ENCODE results near the gene OR4S2. TPM values are rescaled to one million over a fixed set of nuclear protein-coding genes. Genes with fewer than 3 reads are reported as not detected.

The OR4S2 gene
- total and polyA plus RNA-seq, 2 donors (not counting 1 experiment from before 2014, with no cell fraction given): not detected

DNA sequence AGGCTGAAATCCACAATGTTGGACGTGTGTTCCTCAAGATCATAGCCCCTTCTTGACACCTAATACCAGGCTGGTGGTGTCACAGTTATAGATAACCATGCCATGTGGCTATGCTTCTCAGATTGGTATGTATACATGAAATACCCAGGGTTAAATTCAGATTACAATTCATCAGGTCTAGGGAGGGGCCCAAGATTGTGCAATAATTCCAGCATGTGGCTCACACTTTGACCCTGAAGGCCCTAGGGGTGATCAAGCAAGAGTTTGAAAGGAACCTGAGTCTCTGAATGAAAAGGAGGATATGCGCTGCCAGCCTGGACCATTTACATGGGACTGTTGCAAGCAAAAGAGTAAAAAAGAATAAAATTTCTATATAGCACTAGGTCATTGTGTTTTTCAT lies 21.2 kb downstream of the OR4S2 start:
- H3K4me3 ChIP-seq (replicated peaks in 1 of 4; ENCODE audit: control extremely low read depth in 1 of 4, insufficient read depth in 1 of 4, low read depth in 3 of 4, low read length in 4 of 4): no peak overlapping the region
- H3K4me2 ChIP-seq (ENCODE audit: extremely low read depth, insufficient read depth, low read length): no peak overlapping the region
- H3K27me3 ChIP-seq (ENCODE audit: control insufficient read depth, insufficient read depth, low read length): no peaks in the 10 kb centered on the region
- H3K27ac ChIP-seq (ENCODE audit: insufficient read depth, low read length): no peak overlapping the region
- H3K9me3 ChIP-seq (ENCODE audit: control insufficient read depth, insufficient read depth, low read depth, low read length): no peaks in the 10 kb centered on the region
- no peaks in the 10 kb centered on the region for H4K20me1 ChIP-seq (ENCODE audit: control insufficient read depth, extremely low read depth, insufficient read depth, low read length)
- H3K9ac ChIP-seq (ENCODE audit: insufficient read depth, low read length): no peak overlapping the region
- H2AFZ ChIP-seq (ENCODE audit: low read length): no peak overlapping the region
- H3K79me2 ChIP-seq (ENCODE audit: control insufficient read depth, insufficient read depth, low read length): no peaks in the 10 kb centered on the region
- H3K4me1 ChIP-seq (ENCODE audit: control insufficient read depth, extremely low read depth, insufficient read depth, low read length): no peaks in the 10 kb centered on the region
- TF ChIP-seq, protein P1, sequence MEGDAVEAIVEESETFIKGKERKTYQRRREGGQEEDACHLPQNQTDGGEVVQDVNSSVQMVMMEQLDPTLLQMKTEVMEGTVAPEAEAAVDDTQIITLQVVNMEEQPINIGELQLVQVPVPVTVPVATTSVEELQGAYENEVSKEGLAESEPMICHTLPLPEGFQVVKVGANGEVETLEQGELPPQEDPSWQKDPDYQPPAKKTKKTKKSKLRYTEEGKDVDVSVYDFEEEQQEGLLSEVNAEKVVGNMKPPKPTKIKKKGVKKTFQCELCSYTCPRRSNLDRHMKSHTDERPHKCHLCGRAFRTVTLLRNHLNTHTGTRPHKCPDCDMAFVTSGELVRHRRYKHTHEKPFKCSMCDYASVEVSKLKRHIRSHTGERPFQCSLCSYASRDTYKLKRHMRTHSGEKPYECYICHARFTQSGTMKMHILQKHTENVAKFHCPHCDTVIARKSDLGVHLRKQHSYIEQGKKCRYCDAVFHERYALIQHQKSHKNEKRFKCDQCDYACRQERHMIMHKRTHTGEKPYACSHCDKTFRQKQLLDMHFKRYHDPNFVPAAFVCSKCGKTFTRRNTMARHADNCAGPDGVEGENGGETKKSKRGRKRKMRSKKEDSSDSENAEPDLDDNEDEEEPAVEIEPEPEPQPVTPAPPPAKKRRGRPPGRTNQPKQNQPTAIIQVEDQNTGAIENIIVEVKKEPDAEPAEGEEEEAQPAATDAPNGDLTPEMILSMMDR (conservative IDR thresholded peaks at IDR 0.05 in 1 of 2, IDR thresholded peaks at IDR 0.05 in 1 of 2; ENCODE audit: low read depth in 1 of 2, low read length in 2 of 2): no peak
- TF ChIP-seq EZH2 (IDR thresholded peaks at IDR 0.05; ENCODE audit: low read length, missing control alignments): no peak
- no peaks in the 10 kb centered on the region for H3K36me3 ChIP-seq (ENCODE audit: control insufficient read depth, insufficient read depth, low read length)
- no peak for DNase-seq (ENCODE audit: low read depth in 2 of 2)

DNA sequence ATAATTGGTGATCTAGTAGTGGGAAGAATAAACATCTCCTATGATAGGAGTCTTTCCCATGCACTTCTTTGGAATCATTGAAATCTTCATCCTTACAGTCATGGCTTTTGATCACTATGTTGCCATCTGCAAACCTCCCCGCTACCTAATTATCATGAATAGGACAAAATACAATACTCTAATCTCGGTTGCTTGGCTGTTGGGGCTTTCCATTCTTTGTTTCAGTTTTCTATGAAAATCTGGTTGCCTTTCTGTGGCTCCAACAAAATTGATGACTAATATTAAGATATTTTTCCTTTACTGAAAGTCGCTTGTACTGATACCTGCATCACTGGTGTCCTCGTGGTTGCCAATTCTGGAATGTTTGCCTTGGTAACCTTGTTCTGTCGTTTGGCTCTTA lies 25.7 kb downstream of the OR4S2 start:
- Histone ChIP-seq H3K9me3 (ENCODE audit: control insufficient read depth, insufficient read depth, low read depth, low read length) (no peaks in the 10 kb centered on the region), H3K4me2 (ENCODE audit: extremely low read depth, insufficient read depth, low read length) (no peak overlapping the region), H3K27ac (ENCODE audit: insufficient read depth, low read length) (no peak overlapping the region), H3K79me2 (ENCODE audit: control insufficient read depth, insufficient read depth, low read length) (no peaks in the 10 kb centered on the region), H3K4me1 (ENCODE audit: control insufficient read depth, extremely low read depth, insufficient read depth, low read length) (no peaks in the 10 kb centered on the region), H3K27me3 (ENCODE audit: control insufficient read depth, insufficient read depth, low read length) (no peaks in the 10 kb centered on the region), H3K9ac (ENCODE audit: insufficient read depth, low read length) (no peak overlapping the region), H3K36me3 (ENCODE audit: control insufficient read depth, insufficient read depth, low read length) (no peaks in the 10 kb centered on the region), H3K4me3 (replicated peaks in 1 of 4; ENCODE audit: control extremely low read depth in 1 of 4, insufficient read depth in 1 of 4, low read depth in 3 of 4, low read length in 4 of 4) (no peak overlapping the region), H2AFZ (ENCODE audit: low read length) (no peak overlapping the region), H4K20me1 (ENCODE audit: control insufficient read depth, extremely low read depth, insufficient read depth, low read length) (no peaks in the 10 kb centered on the region)
- TF ChIP-seq, protein P1 (conservative IDR thresholded peaks at IDR 0.05 in 1 of 2, IDR thresholded peaks at IDR 0.05 in 1 of 2; ENCODE audit: low read depth in 1 of 2, low read length in 2 of 2): no peak
- no peak for TF ChIP-seq EZH2 (IDR thresholded peaks at IDR 0.05; ENCODE audit: low read length, missing control alignments)
- DNase-seq (ENCODE audit: low read depth in 2 of 2): no peak

DNA sequence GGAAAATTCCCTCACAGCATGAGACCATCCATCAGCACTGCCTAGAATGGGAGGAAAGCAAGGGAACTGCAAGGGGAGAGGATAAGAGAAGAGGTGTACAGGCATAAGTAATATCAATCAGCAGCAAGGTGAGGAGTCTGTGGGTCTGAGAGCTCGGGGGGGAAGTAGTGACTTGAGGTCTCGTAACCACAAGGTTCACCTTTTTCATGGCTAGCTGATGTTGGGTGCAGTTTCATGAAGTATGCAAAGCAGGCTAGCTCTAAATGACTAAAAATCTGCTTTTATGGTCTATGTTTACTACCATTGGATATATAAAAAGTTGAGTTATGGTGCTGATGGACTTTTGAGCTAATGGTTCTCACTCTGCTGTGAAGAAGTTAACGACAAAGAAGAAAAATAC lies 49.7 kb downstream of the OR4S2 start:
- Histone ChIP-seq H3K4me3 (replicated peaks in 1 of 4; ENCODE audit: control extremely low read depth in 1 of 4, insufficient read depth in 1 of 4, low read depth in 3 of 4, low read length in 4 of 4) (no peak overlapping the region), H4K20me1 (ENCODE audit: control insufficient read depth, extremely low read depth, insufficient read depth, low read length) (no peaks in the 10 kb centered on the region), H3K9me3 (ENCODE audit: control insufficient read depth, insufficient read depth, low read depth, low read length) (no peaks in the 10 kb centered on the region), H3K4me2 (ENCODE audit: extremely low read depth, insufficient read depth, low read length) (no peak overlapping the region), H3K27me3 (ENCODE audit: control insufficient read depth, insufficient read depth, low read length) (no peaks in the 10 kb centered on the region), H3K36me3 (ENCODE audit: control insufficient read depth, insufficient read depth, low read length) (no peaks in the 10 kb centered on the region), H3K79me2 (ENCODE audit: control insufficient read depth, insufficient read depth, low read length) (no peaks in the 10 kb centered on the region), H3K27ac (ENCODE audit: insufficient read depth, low read length) (no peak overlapping the region), H2AFZ (ENCODE audit: low read length) (no peak overlapping the region), H3K4me1 (ENCODE audit: control insufficient read depth, extremely low read depth, insufficient read depth, low read length) (no peaks in the 10 kb centered on the region), H3K9ac (ENCODE audit: insufficient read depth, low read length) (no peak overlapping the region)
- TF ChIP-seq, protein P1 (conservative IDR thresholded peaks at IDR 0.05 in 1 of 2, IDR thresholded peaks at IDR 0.05 in 1 of 2; ENCODE audit: low read depth in 1 of 2, low read length in 2 of 2): no peak
- TF ChIP-seq EZH2 (IDR thresholded peaks at IDR 0.05; ENCODE audit: low read length, missing control alignments): no peak
- DNase-seq (ENCODE audit: low read depth in 2 of 2): no peak

Data from fibroblast of lung (primary cell).